ENCODE results near the gene IFI27L1. TPM values are rescaled to one million over a fixed set of nuclear protein-coding genes. Genes with fewer than 3 reads are reported as not detected.

The IFI27L1 gene
- polyA plus RNA-seq, 1 experiment = 12.5 TPM

- peaks cover 9% of the 10 kb centered on the region for H3K27me3 ChIP-seq (ENCODE audit: control insufficient read depth, insufficient read depth, low read length)
- TF ChIP-seq CTCF (IDR thresholded peaks at IDR 0.05; ENCODE audit: low read depth, low read length) = no peak
- ChIA-PET CTCF (interaction anchor here (1.1 to 1.6 kb wide), 2 partner anchors 14 to 19 kb away, joined by 3 to 5 read pairs; no protein-coding TSS in a partner anchor), POLR2A (no interaction called here)
- DNase-seq (ENCODE audit: low read depth, low spot score) = no peak
- no peak overlapping the region for H3K4me3 ChIP-seq (ENCODE audit: low read depth, low read length)
- H3K27ac ChIP-seq (ENCODE audit: low read depth, low read length) = no peak overlapping the region
- peaks cover 11% of the 10 kb centered on the region for H3K9me3 ChIP-seq (ENCODE audit: control insufficient read depth, insufficient read depth, low read length)
Observed at GRCh38 chr14:94117856-94118255, 36.7 kb downstream of the IFI27L1 start.

GRCh38 chr14:94119071-94119470 lies 38.0 kb downstream of the IFI27L1 start:
- POLR2A ChIA-PET = no interaction called here
- Histone ChIP-seq H3K4me3 (ENCODE audit: low read depth, low read length) (no peak overlapping the region), H3K27me3 (ENCODE audit: control insufficient read depth, insufficient read depth, low read length) (peaks cover 9% of the 10 kb centered on the region), H3K9me3 (ENCODE audit: control insufficient read depth, insufficient read depth, low read length) (peaks cover 11% of the 10 kb centered on the region), H3K27ac (ENCODE audit: low read depth, low read length) (no peak overlapping the region)
- no peak for DNase-seq (ENCODE audit: low read depth, low spot score)
- no peak for TF ChIP-seq CTCF (IDR thresholded peaks at IDR 0.05; ENCODE audit: low read depth, low read length)
- CTCF ChIA-PET = interaction anchor here (0.6 kb wide), 1 partner anchor 12 kb away, joined by 5 read pairs; no protein-coding TSS in a partner anchor

- peak; percentile 13 for DNase-seq (ENCODE audit: low read depth, low spot score)
- POLR2A ChIA-PET = no interaction called here
- H3K27me3 ChIP-seq (ENCODE audit: control insufficient read depth, insufficient read depth, low read length) = peaks cover 6% of the 10 kb centered on the region
- no peak for TF ChIP-seq CTCF (IDR thresholded peaks at IDR 0.05; ENCODE audit: low read depth, low read length)
- peak overlapping the region; percentile 39 for H3K27ac ChIP-seq (ENCODE audit: low read depth, low read length)
- H3K4me3 ChIP-seq (ENCODE audit: low read depth, low read length) = no peak overlapping the region
- peaks cover 6% of the 10 kb centered on the region for H3K9me3 ChIP-seq (ENCODE audit: control insufficient read depth, insufficient read depth, low read length)
- CTCF ChIA-PET = interaction anchor here (2.0 kb wide), 1 partner anchor 12 kb away, joined by 8 read pairs; no protein-coding TSS in a partner anchor
Observed at GRCh38 chr14:94120667-94121340, 39.7 kb downstream of the IFI27L1 start.

- Histone ChIP-seq H3K4me3 (ENCODE audit: low read depth, low read length) (no peak overlapping the region), H3K27ac (ENCODE audit: low read depth, low read length) (peak overlapping the region; percentile 11), H3K27me3 (ENCODE audit: control insufficient read depth, insufficient read depth, low read length) (peaks cover 4% of the 10 kb centered on the region), H3K9me3 (ENCODE audit: control insufficient read depth, insufficient read depth, low read length) (peaks cover 6% of the 10 kb centered on the region; the same call in 1 of the 2 replicates)
- DNase-seq (ENCODE audit: low read depth, low spot score) = no peak
- ChIA-PET POLR2A (no interaction called here), CTCF (interaction anchor here (1.0 to 2.0 kb wide), 3 partner anchors 11 to 59 kb away, joined by 3 to 8 read pairs (median 5); no protein-coding TSS in a partner anchor)
- no peak for TF ChIP-seq CTCF (IDR thresholded peaks at IDR 0.05; ENCODE audit: low read depth, low read length)
Observed at GRCh38 chr14:94121485-94121884, 40.4 kb downstream of the IFI27L1 start.

GRCh38 chr14:94122438-94122837 lies 41.3 kb downstream of the IFI27L1 start:
- Histone ChIP-seq H3K4me3 (ENCODE audit: low read depth, low read length) (no peak overlapping the region), H3K9me3 (ENCODE audit: control insufficient read depth, insufficient read depth, low read length) (peaks cover 6% of the 10 kb centered on the region; the same call in 1 of the 2 replicates), H3K27ac (ENCODE audit: low read depth, low read length) (peak overlapping the region; percentile 24), H3K27me3 (ENCODE audit: control insufficient read depth, insufficient read depth, low read length) (peaks cover 2% of the 10 kb centered on the region)
- ChIA-PET CTCF (interaction anchor here (0.6 to 2.0 kb wide), 4 partner anchors 10 to 1407 kb away, joined by 3 to 8 read pairs (median 4); no protein-coding TSS in a partner anchor), POLR2A (no interaction called here)
- DNase-seq (ENCODE audit: low read depth, low spot score) = no peak
- no peak for TF ChIP-seq CTCF (IDR thresholded peaks at IDR 0.05; ENCODE audit: low read depth, low read length)

All from AG04450 (cell line).